Fibroblast of peridontal ligament (primary cell): ENCODE measurements around the gene GMFB.
"Not testable (repeated sequence)": the region's sequence is repeated elsewhere in the genome, so short reads cannot be mapped to it uniquely, and the experiment has no call there.

ENCODE experiments used
- DNase-seq: peaks from one replicate; pipeline ENCODE4 v3.0.0-alpha.2; 2010; ENCODE audit errors: extremely low read depth

Gene GMFB

DNA sequence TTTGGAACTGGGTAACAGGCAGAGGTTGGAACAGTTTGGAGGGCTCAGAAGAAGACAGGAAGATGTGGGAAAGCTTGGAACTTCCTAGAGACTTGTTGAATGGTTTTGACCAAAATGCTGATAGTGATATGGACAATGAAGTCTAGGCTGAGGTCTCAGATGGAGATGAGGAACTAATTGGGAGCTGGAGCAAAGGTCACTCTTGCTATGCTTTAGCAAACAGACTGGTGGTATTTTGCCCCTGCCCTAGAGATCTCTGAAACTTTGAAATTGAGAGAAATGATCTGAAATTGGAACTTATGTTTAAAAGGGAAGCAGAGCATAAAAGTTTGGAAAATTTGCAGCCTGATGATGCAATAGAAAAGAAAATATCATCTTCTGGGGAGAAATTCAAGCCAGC is 30.2 kb downstream of the GMFB start:
- not testable (repeated sequence) for DNase-seq

DNA sequence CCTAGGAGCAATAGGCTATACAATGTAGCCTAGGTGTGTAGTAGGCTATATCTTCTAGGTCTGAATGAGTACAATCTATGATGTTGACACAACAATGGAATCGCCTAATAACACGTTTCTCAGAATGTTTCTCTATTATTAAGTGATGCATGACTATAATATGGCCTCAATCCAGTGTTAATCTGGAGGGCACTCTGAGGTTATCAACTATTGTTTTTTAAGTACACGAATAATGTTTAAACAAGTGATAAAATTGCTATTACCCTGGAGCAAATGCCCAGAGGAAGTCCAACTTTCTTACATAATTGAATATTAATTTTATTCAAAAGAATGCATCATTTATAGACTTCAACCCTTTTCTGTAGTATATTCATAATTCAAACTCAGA is 31.2 kb downstream of the GMFB start:
- no peak for DNase-seq

DNA sequence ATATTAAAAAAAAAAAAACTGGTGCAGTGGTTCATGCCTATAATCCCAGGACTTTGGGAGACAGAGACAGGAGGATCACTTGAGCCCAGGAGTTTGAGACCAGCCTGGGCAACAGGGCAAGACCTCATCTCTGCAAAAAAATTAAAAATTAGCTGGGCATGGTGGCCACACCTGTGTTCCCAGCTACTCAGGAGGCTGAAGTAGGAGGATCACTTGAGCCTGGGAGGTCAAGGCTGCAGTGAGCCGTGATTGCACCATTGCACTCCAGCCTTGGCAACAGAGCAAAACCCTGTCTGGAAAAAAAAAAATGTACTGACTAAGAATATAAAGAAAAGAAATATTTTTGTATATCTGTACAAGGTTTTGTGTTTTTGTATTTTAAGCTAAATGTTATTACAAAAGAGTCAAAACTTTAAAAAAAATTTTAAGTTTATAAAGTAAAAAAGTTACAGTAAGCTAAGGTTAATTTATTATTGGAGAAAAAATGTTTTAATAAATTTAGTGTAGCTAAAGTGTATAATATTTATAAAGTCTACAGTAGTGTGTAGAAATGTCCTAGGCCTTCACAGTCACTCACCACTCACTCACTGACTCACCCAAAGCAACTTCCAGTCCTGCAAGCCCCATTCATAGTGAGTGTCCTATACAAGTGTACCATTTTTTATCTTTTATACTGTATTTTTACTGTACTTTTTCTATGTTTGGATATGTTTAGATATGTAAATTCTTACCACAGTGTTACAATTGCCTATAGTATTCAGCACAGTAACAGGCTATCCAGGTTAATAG is 31.8 kb downstream of the GMFB start:
- DNase-seq = not testable (repeated sequence)

DNA sequence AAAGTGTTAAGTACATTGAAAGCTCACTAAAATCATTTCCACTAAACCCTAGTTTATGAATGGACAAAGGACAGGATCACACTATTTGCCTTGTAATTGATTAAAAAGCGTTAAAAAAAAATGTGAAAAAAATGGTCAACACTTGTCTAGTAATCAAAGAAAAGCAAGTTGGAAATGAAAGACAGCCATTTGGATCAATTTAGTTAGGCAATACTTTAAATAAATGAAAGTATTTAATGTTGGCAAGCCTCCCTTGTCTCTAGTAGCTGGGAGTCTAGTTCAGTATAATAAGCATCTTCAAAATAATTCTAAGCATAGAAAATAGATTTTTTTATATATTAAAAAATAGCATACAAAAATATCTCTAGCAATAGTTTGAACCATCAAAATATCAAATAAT is 33.4 kb downstream of the GMFB start:
- DNase-seq = peak; percentile 39

DNA sequence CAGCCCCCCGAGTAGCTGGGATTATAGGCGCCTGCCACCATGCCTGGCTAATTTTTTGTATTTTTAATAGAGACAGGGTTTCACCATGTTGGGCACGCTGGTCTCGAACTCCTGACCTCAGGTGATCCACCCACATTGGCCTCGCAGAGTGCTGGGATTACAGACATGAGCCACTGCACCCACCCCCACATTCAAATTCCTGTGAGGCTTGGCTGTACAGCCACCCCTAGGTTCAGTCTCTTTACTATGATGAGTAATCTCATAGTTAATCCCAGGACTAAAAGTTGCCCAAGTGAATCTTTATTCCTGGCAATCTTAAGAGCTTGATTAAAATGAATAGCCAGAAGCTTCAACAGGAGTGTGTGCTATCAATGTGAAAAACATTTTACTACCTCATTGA is 34.8 kb downstream of the GMFB start:
- DNase-seq = peak; percentile 42

DNA sequence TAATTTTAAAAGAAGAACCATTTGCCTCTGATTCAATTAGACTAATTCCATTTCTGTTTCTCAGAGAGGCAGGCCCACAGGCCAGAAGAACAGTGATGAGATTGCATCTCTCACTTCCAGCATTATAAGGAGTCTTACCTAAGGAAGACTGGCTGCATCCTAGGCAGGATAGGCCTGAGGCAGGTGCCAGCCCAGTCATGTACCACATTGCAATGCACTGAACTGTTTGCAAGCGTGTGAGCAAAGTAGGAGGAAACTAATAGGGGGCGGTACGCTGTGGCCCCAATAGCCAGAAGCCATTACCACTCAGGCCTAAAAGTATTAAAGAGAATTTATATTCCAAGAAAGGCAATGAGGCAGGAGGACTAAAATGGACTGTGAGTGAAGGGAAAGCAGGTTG is 35.5 kb downstream of the GMFB start:
- DNase-seq = no peak

DNA sequence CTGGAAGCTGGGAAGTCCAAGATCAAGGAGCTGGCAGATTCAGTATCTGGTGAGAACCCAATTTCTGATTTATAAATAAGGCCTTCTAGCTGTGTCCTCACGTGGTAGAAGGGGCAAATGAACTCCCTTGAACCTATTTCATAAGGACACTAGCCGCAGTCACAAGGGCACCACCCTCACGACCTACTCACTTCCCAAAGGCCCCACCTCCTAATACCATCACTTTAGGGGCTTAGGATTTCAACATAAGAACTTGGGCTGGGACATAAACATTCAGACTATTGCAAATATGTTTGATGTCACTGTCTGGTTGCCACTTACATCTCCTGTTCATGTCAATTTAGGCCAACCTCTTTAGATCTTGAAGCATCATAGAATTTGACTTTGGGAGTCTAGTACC is 36.8 kb downstream of the GMFB start:
- DNase-seq = no peak

DNA sequence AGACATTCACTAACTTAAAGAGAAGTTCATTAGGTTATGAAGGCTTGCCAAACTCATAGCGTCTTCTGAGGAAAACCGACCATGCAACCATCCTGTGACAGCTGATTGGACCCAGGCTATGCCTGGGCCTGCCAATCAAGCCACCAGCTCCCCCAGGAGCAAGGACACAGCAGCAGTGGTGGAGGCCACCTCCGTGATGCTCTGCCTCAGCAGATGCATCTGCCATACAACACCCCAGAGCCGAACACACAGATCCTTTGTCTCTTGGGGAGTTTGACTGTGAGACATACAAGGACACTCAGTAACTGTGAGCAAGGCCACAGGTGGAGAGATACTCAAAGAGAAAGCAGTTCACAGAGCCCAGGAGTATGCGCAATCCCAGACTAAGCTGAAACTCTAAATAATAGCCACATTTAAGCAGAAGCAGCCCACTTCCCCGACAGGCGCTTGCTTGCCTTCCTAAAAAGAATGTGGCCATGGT is 37.6 kb downstream of the GMFB start:
- DNase-seq = no peak

DNA sequence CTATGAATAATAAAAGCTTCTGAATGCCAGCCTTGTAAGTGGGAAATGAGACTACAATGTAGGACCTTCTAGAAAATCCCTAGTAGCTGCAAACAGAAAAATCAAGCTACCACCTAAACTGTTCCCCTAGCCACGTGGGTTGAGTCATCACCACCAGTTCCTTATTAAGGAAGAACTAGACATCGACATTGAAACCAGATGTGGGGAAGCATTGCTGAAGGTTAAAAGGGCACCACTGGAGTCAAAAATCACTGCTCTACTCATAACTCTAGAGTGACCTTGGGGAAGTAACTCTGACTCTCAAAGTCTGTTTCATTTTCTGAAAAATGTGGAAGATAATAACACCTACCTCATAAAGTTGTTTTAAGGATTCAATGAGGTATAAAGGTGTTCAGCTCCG is 38.2 kb downstream of the GMFB start:
- DNase-seq = peak; percentile 91

DNA sequence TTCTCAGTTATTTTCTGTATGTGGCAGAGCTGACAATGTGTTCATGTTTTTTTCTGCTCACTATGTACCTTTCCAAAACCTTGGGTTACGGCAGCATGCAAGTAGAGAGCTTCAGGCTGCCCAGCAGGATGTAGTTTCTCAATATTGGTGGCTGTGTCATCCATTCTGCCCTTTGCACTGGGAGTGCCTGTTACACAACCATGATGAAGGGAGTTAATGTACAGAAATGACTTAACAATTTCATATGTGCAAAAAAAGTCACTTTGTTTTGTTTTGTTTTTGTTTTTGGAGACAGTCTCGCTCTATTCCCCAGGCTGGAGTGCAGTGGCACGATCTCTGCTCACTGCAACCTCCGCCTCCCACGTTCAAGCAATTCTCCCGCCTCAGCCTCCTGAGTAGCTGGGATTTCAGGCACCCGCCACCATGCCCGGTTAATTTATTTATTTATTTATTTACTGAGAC is 41.5 kb downstream of the GMFB start:
- peak; percentile 50 for DNase-seq

DNA sequence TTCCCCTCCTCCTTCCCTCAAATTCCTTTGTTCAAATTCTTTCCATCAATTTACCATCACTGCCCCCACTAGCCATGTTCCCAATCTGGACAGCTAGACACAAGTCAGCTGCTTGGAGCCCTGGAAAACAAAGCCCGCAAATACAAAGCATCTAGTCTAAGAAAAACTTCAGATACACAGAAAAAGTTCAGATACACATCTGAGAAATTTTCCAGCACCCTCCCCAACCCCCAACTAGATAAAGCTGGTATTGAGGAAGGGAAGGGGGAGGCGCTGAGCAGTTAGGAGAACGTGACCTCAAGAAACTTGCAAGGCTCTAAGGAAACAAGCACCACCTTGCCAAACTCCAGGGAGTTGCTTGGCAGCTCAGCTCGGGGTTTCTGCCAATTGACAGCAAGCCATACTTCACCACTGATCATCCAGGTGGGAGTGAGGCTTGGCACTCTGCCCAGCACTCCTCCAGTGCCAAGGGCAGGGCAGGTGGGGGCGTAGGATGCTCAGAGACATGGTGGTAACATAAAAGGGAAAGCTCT is 42.6 kb downstream of the GMFB start:
- peak; percentile 32 for DNase-seq

DNA sequence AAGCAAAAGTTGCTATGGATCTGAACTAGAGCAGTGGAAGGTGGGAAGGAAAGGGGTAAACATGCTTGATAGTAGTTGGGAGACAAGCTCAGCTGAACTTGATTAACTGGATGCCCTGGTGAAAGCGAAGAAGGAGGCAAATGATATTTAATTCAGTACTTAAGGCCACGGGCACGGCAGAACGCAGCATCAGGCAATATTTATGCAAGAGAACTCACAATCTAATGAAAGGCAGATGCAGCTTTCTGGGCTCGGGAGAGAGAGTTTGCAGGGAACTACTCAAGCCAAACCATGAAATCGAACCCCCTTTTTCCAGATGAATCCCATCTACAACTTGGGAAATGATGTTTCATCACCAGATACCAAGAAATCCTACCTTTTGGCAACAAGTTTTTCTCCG is 44.1 kb downstream of the GMFB start:
- peak; percentile 97 for DNase-seq

DNA sequence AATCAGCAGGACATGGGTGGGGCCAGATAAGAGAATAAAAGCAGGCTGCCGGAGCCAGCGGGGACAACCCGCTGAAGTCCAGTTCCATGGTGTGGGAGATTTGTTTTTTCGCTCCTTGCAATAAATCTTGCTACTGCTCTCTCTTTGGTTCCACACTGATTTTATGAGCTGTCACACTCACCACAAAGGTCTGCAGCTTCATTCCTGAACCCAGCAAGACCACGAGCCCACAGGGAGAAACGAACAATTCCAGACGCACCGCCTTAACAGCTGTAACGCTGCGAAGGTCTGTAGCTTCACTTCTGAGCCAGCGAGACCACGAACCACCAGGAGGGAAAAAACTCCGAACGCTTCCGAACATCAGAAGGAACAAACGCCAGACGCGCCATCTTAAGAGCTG is 44.8 kb downstream of the GMFB start:
- no peak for DNase-seq

DNA sequence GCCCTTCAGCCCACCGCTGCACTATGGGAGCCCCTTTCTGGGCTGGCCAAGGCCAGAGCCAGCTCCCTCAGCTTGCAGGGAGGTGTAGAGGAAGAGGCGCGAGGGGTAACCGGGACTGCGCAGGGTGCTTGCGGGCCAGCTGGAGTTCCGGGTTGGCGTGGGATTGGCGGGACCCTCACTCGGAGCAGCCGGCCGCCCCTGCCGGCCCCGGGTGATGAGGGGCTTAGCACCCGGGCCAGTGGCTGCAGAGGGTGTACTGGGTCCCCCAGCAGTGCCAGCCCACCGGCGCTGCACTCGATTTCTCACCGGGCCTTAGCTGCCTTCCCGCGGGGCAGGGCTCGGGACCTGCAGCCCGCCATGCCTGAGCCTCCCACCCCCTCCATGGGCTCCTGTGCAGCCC is 45.8 kb downstream of the GMFB start:
- not testable (repeated sequence) for DNase-seq

DNA sequence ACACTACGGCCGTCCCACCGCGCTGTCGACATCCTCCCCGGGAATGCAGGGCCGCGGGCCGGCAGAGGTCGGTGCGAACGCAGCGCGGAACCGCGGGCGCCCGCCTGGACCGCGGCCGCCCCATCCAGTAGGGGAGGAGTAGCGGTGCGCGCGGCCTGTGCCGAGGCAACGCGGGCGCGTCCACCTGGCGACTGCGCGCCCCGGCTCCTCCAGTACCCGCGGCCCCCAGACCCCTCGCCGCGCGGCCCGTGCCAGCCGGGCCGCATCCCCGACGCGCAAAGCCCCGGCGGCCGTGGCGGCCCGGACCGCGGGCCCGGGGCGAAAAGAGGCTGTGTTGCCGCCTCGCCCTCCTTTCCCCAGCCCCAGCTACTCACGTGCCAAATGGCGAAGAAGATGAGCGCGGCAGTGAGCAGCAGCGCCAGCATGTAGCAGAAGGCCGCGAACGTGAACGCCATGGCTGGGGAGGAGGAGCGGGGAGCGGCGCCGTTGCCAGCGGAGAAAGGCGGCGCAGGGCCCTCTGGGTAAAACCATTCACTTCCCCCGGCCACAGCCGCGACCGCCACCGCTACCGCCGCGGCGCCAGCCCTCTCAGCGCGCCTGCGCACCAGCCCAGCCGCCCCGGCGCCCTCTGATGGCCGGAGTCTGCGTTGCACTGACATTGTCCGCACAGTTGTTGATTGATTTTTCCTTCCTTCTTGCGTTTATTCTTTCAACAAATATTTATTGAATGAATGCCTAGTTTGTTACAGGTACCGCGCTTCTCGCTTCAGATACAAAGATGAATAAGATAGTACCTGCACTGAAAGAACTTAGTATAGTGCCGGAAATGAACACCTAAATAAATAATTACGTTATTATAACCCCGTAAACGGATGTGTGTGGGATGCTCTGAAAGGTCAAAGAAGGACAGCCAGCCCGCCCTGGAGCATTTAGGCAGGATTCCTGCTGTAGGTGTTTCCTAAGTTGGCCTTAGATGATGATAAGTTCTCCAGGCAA is 47.6 kb downstream of the GMFB start, which contains the start of gene CNIH1:
CNIH1 (minus strand) TSS at position 502 of the 996 bp plus-strand sequence; CDS start at position 455, 47 bp downstream.
- peak; percentile 88 for DNase-seq

DNA sequence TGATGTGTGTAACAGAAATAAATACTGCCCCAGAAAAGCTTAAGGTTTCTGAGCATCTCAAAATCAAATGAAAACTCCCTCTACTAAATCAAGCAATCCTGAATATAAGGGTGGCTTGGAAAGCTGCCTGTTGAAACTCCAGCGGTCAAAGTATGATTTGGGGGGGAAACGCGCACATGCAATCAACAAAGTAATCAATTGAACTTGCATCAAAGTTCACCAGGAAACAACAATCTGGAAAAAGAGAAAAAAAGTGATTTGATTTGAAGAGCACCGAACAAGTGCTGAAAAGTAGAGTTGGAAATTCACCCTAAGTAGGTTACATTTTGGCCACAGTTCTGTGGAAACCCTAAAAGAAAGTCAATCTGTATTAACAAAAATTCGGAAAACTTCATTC is 48.3 kb downstream of the GMFB start:
- peak; percentile 40 for DNase-seq

DNA sequence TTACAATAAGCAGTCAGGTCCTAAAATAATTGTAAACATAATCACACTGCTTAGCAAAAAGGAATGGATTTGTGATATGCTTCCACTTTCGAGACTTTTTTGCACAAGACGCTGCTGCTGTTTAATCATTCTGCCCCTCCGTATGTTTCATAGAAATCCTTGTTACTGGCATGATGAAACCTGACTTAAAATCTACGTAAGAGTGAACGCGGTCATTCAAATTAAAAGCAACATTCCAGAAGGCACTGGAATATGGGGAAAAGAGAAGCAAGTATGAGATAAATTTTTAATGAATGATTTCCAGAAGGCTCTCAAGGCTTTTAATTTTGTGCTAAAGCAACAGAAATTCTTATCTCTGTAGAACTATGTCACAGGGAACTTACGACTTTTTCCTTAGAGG is 48.7 kb downstream of the GMFB start:
- peak; percentile 69 for DNase-seq

DNA sequence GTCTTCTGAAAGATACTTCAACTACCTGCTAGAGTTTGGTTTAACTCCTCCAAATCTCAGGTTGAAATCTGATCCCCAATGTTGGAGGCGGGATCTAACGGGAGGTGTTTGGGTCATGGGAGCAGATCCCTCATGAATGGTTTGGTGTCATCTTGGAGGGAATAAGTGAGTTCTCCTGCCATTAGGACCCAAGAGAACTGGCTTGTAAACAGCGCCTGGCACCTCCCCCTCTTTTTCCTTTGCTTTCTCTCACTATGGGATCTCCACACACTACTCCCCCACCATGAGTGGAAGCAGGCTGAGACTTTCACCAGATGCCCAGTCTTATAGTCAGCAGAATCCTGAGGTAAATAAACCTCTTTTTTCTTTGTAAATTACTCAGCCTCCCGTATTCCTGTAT is 50.1 kb downstream of the GMFB start:
- DNase-seq = no peak

DNA sequence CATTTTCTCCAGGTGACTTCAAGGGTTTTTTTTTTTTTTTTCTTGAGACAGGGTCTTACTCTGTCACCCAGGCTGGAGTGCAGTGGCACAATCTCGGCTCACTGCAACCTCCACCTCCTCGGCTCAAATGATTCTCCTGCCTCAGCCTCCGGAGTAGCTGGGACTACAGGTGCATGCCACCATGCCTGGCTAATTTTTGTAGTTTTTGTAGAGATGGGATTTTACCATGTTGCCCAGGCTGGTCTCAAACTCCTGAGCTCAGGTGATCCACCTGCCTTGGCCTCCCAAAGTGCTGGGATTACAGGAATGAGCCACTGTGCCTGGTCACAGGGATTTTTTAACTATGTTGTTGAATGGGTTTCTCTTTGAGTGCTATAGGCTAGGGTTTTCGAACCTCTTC is 50.8 kb downstream of the GMFB start:
- not testable (repeated sequence) for DNase-seq

DNA sequence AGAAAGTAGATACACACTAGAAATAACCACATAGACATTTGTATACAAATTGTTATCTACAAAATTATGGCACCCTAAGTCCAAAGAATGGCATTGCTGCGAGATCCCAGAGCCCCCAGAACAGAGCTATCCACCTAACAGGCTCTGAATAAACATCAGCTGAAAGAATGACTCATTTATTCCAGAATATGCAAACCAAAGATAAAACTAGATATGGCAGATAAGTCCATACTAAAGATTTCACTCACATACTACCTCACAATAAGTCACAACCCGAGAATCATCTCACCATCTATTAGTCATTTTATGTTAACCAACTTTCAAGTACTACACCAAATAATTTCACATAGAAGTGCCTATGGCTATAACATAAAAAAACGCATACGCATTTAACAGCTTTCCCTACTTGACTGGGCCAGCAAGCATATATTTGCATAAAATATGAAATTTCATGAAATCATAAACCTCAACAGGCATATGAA is 53.2 kb downstream of the GMFB start:
- DNase-seq = peak; percentile 49

DNA sequence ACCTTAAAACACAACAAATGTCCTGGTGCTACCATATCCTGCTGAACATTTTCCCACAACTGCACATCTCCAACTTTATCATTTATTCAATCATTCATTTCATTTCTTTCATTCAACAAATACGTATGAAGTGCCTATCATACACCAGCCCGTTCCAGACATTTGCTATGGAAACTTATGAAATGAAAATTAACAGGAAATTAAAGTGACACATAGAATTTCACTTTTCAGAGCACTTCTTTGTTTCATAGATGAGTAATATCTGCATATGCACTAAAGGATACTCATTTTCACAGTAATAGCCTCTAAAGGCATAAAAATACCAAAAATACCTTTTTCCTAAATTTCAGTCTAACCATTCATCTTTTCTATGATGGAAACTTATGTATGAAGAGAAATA is 60.3 kb downstream of the GMFB start:
- DNase-seq = no peak

DNA sequence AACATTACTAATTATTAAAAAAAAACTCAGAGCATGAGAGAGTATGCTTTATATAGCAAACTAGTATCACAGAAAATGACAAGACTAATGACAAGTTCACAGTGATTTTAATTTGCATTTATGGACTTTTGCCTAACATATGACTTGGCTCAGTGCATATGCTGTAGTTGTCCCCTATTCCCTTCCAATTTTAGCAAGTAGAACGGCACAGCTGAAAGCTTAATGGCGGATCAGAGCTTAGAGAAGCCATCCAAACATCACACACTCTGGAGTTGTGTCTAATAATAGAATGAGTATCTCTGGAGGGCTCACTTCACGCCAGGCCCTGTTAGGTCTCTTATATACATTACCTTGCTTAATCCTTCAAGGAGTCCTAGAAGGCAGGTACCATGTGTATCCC is 60.9 kb downstream of the GMFB start:
- DNase-seq = no peak
